Measurements from ENCODE around the gene FLVCR2.
A peak's percentile ranks its signal among the peaks of the same experiment; 100 is the strongest.

FLVCR2 gene, protein sequence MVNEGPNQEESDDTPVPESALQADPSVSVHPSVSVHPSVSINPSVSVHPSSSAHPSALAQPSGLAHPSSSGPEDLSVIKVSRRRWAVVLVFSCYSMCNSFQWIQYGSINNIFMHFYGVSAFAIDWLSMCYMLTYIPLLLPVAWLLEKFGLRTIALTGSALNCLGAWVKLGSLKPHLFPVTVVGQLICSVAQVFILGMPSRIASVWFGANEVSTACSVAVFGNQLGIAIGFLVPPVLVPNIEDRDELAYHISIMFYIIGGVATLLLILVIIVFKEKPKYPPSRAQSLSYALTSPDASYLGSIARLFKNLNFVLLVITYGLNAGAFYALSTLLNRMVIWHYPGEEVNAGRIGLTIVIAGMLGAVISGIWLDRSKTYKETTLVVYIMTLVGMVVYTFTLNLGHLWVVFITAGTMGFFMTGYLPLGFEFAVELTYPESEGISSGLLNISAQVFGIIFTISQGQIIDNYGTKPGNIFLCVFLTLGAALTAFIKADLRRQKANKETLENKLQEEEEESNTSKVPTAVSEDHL

GRCh38 chr14:75578102-75578785, at the start of gene FLVCR2:
TSS of gene FLVCR2 (plus strand) at chr14:75578620. CDS start at chr14:75578973, 353 bp downstream.
- Histone ChIP-seq H3K4me1 (ENCODE audit: control insufficient read depth, insufficient read depth, low read length) (peaks cover 18% of the 10 kb centered on the region), H3K9ac (ENCODE audit: low read length) (peak within 1 kb of the TSS; percentile 55), H3K9me3 (ENCODE audit: control insufficient read depth, insufficient read depth, low read depth, low read length) (no peaks in the 10 kb centered on the region), H3K27me3 (ENCODE audit: control insufficient read depth, insufficient read depth, low read length) (peaks cover 18% of the 10 kb centered on the region), H3K27ac (ENCODE audit: low read depth, low read length) (no peak within 1 kb of the TSS), H3K36me3 (ENCODE audit: control insufficient read depth, insufficient read depth, low read length) (no peaks in the 10 kb centered on the region), H3K4me3 (ENCODE audit: low read depth, low read length) (peak within 1 kb of the TSS; percentile 71)

DNA sequence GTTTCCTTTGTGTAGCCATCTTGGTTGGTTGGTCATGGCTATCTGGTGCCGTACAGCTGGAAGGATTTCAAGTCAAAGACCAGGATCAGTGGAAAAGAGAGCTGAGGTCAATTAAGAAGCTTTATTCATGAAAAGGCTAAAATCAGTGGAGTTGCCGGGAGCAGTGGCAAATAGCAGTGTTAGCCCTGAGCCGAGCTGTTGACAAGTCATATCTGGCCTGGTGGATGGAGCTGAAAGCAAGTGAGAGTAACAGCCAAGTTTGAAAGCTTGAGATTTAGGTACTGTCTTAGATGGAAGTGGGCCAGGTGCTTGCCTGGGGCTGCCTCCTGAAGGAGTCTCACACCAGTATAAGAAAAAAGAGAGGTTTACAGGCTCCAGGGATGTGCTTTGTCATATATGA, 47.2 kb upstream of the FLVCR2 start:
- no peak overlapping the region for H3K27ac ChIP-seq (ENCODE audit: low read depth, low read length)
- no peak overlapping the region for H3K4me3 ChIP-seq (ENCODE audit: low read depth, low read length)
- H3K9ac ChIP-seq (ENCODE audit: low read length): no peak overlapping the region

GRCh38 chr14:75531660-75532317, 46.6 kb upstream of the FLVCR2 start:
- Histone ChIP-seq H3K4me3 (ENCODE audit: low read depth, low read length) (no peak overlapping the region), H3K9ac (ENCODE audit: low read length) (no peak overlapping the region), H3K36me3 (ENCODE audit: control insufficient read depth, insufficient read depth, low read length) (no peaks in the 10 kb centered on the region), H3K9me3 (ENCODE audit: control insufficient read depth, insufficient read depth, low read depth, low read length) (no peaks in the 10 kb centered on the region), H3K27me3 (ENCODE audit: control insufficient read depth, insufficient read depth, low read length) (no peaks in the 10 kb centered on the region), H3K4me1 (ENCODE audit: control insufficient read depth, insufficient read depth, low read length) (no peaks in the 10 kb centered on the region), H3K27ac (ENCODE audit: low read depth, low read length) (no peak overlapping the region)

More for the DNA sequence above, 47.2 kb upstream of the FLVCR2 start:
- Histone ChIP-seq H3K9me3 (ENCODE audit: control insufficient read depth, insufficient read depth, low read depth, low read length) (no peaks in the 10 kb centered on the region), H3K36me3 (ENCODE audit: control insufficient read depth, insufficient read depth, low read length) (no peaks in the 10 kb centered on the region), H3K27me3 (ENCODE audit: control insufficient read depth, insufficient read depth, low read length) (no peaks in the 10 kb centered on the region), H3K4me1 (ENCODE audit: control insufficient read depth, insufficient read depth, low read length) (no peaks in the 10 kb centered on the region)

DNA sequence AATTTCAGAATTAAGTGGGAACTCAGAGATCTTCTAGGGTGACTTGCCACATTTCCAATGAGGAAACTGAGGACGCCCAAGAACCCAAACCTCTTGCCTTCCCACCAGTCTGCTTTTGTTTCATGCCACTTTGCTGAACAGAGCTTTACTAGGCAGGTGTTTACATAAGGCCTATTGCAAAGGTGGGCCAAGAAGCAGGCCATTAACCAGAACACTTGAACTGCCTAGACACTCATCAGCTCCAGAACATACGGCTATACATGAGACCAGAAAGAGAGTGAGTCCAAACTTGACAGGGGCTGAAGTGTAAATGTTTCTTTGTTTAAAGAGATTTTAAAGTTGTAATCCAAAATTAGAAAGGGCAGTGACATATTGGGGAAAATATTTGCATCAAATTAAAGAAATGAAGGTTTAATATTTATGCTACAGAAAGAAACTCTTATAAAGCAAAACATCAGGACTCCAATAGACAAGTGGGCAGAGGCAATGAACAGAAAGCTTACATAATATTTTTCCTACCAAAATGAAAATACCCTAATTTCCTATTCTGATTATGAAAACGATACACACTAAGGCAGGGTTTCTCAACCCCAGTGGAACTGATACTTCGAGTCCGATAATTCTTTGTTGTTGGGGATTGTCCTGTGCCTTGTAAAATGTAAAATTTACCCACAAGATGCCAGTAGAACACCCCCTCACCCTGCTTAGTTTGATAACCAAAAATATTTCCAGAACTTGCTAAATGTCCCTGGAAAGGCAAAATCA, 44.4 kb upstream of the FLVCR2 start:
- no peak overlapping the region for H3K4me3 ChIP-seq (ENCODE audit: low read depth, low read length)
- H3K9ac ChIP-seq (ENCODE audit: low read length): no peak overlapping the region
- no peak overlapping the region for H3K27ac ChIP-seq (ENCODE audit: low read depth, low read length)
- no peaks in the 10 kb centered on the region for H3K36me3 ChIP-seq (ENCODE audit: control insufficient read depth, insufficient read depth, low read length)
- H3K9me3 ChIP-seq (ENCODE audit: control insufficient read depth, insufficient read depth, low read depth, low read length): no peaks in the 10 kb centered on the region
- no peaks in the 10 kb centered on the region for H3K4me1 ChIP-seq (ENCODE audit: control insufficient read depth, insufficient read depth, low read length)
- H3K27me3 ChIP-seq (ENCODE audit: control insufficient read depth, insufficient read depth, low read length): no peaks in the 10 kb centered on the region

- Histone ChIP-seq H3K9ac (ENCODE audit: low read length) (no peak overlapping the region), H3K4me3 (ENCODE audit: low read depth, low read length) (no peak overlapping the region), H3K27ac (ENCODE audit: low read depth, low read length) (no peak overlapping the region), H3K36me3 (ENCODE audit: control insufficient read depth, insufficient read depth, low read length) (no peaks in the 10 kb centered on the region), H3K9me3 (ENCODE audit: control insufficient read depth, insufficient read depth, low read depth, low read length) (no peaks in the 10 kb centered on the region), H3K27me3 (ENCODE audit: control insufficient read depth, insufficient read depth, low read length) (no peaks in the 10 kb centered on the region), H3K4me1 (ENCODE audit: control insufficient read depth, insufficient read depth, low read length) (peaks cover 7% of the 10 kb centered on the region; the same call in 1 of the 2 replicates)
Measured at GRCh38 chr14:75535164-75535898, 43.1 kb upstream of the FLVCR2 start.

DNA sequence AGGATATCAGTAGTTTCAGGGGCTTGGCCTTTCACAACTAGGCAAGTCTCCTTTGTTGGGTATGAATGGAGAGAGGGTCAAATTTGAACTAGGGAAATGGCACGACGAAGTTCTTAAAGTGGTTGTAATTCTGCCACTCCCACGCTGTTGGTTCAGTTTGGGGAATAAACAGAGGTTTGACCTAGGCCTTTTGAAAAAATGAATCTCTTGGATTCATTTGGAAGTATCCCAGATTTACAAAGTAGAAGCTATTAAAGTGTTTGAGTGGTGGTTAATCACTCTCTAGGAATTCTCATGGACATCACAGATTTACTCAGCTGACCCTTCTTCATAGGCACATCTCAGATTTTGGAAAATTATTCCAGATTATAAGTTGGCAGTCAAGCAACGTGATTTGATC, 41.3 kb upstream of the FLVCR2 start:
- H3K27ac ChIP-seq (ENCODE audit: low read depth, low read length): no peak overlapping the region

GRCh38 chr14:75539162-75539560, 39.3 kb upstream of the FLVCR2 start:
- Histone ChIP-seq H3K9me3 (ENCODE audit: control insufficient read depth, insufficient read depth, low read depth, low read length) (no peaks in the 10 kb centered on the region), H3K27ac (ENCODE audit: low read depth, low read length) (no peak overlapping the region), H3K36me3 (ENCODE audit: control insufficient read depth, insufficient read depth, low read length) (no peaks in the 10 kb centered on the region), H3K4me1 (ENCODE audit: control insufficient read depth, insufficient read depth, low read length) (peaks cover 15% of the 10 kb centered on the region), H3K4me3 (ENCODE audit: low read depth, low read length) (no peak overlapping the region), H3K9ac (ENCODE audit: low read length) (no peak overlapping the region), H3K27me3 (ENCODE audit: control insufficient read depth, insufficient read depth, low read length) (no peaks in the 10 kb centered on the region; the same call in 1 of the 2 replicates)

More for the DNA sequence above, 41.3 kb upstream of the FLVCR2 start:
- Histone ChIP-seq H3K36me3 (ENCODE audit: control insufficient read depth, insufficient read depth, low read length) (no peaks in the 10 kb centered on the region), H3K9me3 (ENCODE audit: control insufficient read depth, insufficient read depth, low read depth, low read length) (no peaks in the 10 kb centered on the region), H3K4me3 (ENCODE audit: low read depth, low read length) (no peak overlapping the region), H3K4me1 (ENCODE audit: control insufficient read depth, insufficient read depth, low read length) (peaks cover 7% of the 10 kb centered on the region; the same call in 1 of the 2 replicates), H3K9ac (ENCODE audit: low read length) (no peak overlapping the region), H3K27me3 (ENCODE audit: control insufficient read depth, insufficient read depth, low read length) (no peaks in the 10 kb centered on the region; the same call in 1 of the 2 replicates)

DNA sequence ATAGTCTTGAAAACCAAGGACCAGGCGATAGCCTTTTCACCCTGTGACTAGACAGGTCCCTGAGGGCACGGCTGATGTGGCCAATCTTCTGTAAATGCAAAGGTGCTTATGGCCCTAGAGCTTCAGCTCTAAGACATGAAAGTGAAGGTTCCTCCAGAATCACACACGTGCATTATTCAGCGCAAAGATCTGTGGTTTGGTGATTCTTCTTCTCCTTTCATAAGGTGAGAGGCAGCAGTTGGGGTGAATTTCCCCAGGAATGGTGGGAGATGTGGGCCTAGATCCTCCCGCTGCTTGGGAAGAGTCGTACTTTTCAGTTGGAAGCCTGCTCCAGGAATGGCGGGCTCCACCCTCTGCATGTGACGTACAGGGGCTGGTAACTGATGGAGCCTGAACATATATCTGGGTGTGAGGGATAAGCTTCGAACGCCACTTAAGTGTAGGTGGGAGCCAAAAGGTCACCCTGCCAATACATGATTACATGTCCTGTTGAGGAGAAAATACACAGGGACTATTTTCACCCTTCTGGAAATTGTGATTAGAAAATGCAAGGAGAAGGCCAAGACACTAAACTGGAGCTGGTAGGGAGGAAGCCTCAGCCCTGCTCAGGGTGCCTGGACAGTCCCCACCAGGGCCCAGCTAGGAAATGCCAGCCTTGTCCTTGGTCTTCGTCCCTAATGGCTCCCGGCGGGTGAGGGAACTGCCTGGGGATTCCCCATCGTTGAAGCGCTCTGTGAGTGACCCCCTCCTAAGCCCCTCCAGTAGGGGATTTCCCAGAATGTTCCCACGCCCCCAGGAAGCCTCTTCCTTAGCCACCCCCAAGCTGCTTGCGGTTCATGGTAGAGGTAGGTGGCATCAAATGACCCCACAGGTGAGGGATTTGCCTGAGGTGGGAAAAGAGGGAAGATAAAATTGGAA, 38.6 kb upstream of the FLVCR2 start:
- no peak overlapping the region for H3K27ac ChIP-seq (ENCODE audit: low read depth, low read length)
- no peak overlapping the region for H3K9ac ChIP-seq (ENCODE audit: low read length)
- H3K27me3 ChIP-seq (ENCODE audit: control insufficient read depth, insufficient read depth, low read length): no peaks in the 10 kb centered on the region; the same call in 1 of the 2 replicates
- no peaks in the 10 kb centered on the region for H3K9me3 ChIP-seq (ENCODE audit: control insufficient read depth, insufficient read depth, low read depth, low read length)
- H3K4me1 ChIP-seq (ENCODE audit: control insufficient read depth, insufficient read depth, low read length): peaks cover 15% of the 10 kb centered on the region
- no peaks in the 10 kb centered on the region for H3K36me3 ChIP-seq (ENCODE audit: control insufficient read depth, insufficient read depth, low read length)
- H3K4me3 ChIP-seq (ENCODE audit: low read depth, low read length): no peak overlapping the region

GRCh38 chr14:75540479-75540851, 38.0 kb upstream of the FLVCR2 start:
- H3K36me3 ChIP-seq (ENCODE audit: control insufficient read depth, insufficient read depth, low read length): no peaks in the 10 kb centered on the region
- no peak overlapping the region for H3K27ac ChIP-seq (ENCODE audit: low read depth, low read length)
- peaks cover 15% of the 10 kb centered on the region for H3K4me1 ChIP-seq (ENCODE audit: control insufficient read depth, insufficient read depth, low read length)
- H3K9ac ChIP-seq (ENCODE audit: low read length): no peak overlapping the region
- H3K27me3 ChIP-seq (ENCODE audit: control insufficient read depth, insufficient read depth, low read length): no peaks in the 10 kb centered on the region; the same call in 1 of the 2 replicates
- H3K9me3 ChIP-seq (ENCODE audit: control insufficient read depth, insufficient read depth, low read depth, low read length): no peaks in the 10 kb centered on the region
- no peak overlapping the region for H3K4me3 ChIP-seq (ENCODE audit: low read depth, low read length)

Measured in HUES6 (cell line).